GM23248 (cell line): ENCODE measurements around the gene TUBG2. TPM values are rescaled to one million over a fixed set of nuclear protein-coding genes. Genes with fewer than 3 reads are reported as not detected.

Experiments
- DNase-seq: peaks from one replicate; pipeline ENCODE4 v3.0.0-alpha.2; 2015
- H2AFZ ChIP-seq: fragments of 200-600 bp; sonication (generic); 2 replicates; pipeline ENCODE4 v1.6.1; 2016; ENCODE audit warnings: antibody characterized with exemption
- H3F3A ChIP-seq: fragments of 200-600 bp; sonication (generic); 2 replicates; pipeline ENCODE4 v1.6.1; 2016; ENCODE audit warnings: mild to moderate bottlenecking, antibody characterized with exemption, mixed run types; ENCODE audit not compliant: insufficient read depth
- H3K27ac ChIP-seq: fragments of 200-600 bp; sonication (generic); 2 replicates; pipeline ENCODE4 v1.5.1; 2016; ENCODE audit warnings: mild to moderate bottlenecking
- H3K27me3 ChIP-seq: fragments of 200-600 bp; sonication (generic); replicated peaks from 2 replicates; pipeline ENCODE4 v1.6.1; 2016; ENCODE audit warnings: mild to moderate bottlenecking; ENCODE audit not compliant: insufficient read depth
- H3K36me3 ChIP-seq: fragments of 200-600 bp; sonication (generic); 2 replicates; pipeline ENCODE4 v1.6.1; 2016; ENCODE audit warnings: low read depth, mild to moderate bottlenecking
- H3K4me1 ChIP-seq: fragments of 200-600 bp; sonication (generic); 2 replicates; pipeline ENCODE4 v1.6.1; 2016; ENCODE audit warnings: mild to moderate bottlenecking; ENCODE audit not compliant: insufficient read depth
- H3K4me2 ChIP-seq: fragments of 200-600 bp; sonication (generic); one replicate; pipeline ENCODE4 v1.6.1; 2016; ENCODE audit warnings: mild to moderate bottlenecking; ENCODE audit not compliant: unreplicated experiment
- H3K4me3 ChIP-seq: fragments of 200-600 bp; sonication (generic); 2 replicates; pipeline ENCODE4 v1.5.1; 2016; ENCODE audit warnings: mild to moderate bottlenecking
- H3K79me2 ChIP-seq: fragments of 200-600 bp; sonication (generic); 2 replicates; pipeline ENCODE4 v1.6.1; 2016; ENCODE audit warnings: mild to moderate bottlenecking; ENCODE audit not compliant: insufficient read depth
- H3K9ac ChIP-seq: fragments of 200-600 bp; sonication (generic); 2 replicates; pipeline ENCODE4 v1.6.1; 2016; ENCODE audit warnings: mild to moderate bottlenecking
- H3K9me2 ChIP-seq: fragments of 200-600 bp; sonication (generic); 2 replicates; pipeline ENCODE4 v1.6.1; 2016; ENCODE audit warnings: mixed run types, mild to moderate bottlenecking, moderate library complexity; ENCODE audit not compliant: insufficient read depth
- H3K9me3 ChIP-seq: fragments of 200-600 bp; sonication (generic); one replicate; pipeline ENCODE4 v1.6.1; 2017; ENCODE audit warnings: low read depth
- H4K20me1 ChIP-seq: fragments of 200-600 bp; sonication (generic); 2 replicates; pipeline ENCODE4 v1.6.0; 2016; ENCODE audit not compliant: insufficient read depth
- EZH2 ChIP-seq: fragments of 200-600 bp; sonication (generic); IDR thresholded peaks from 2 replicates; pipeline ENCODE4 v1.6.1; 2018; ENCODE audit warnings: antibody characterized with exemption, mild to moderate bottlenecking; ENCODE audit not compliant: insufficient read depth, poor library complexity, severe bottlenecking
- EZH2phosphoT487 ChIP-seq: fragments of 200-600 bp; sonication (generic); IDR thresholded peaks from 2 replicates; pipeline ENCODE4 v1.6.1; 2018; ENCODE audit warnings: antibody characterized with exemption, moderate library complexity, mild to moderate bottlenecking, low read depth; ENCODE audit not compliant: insufficient read depth
- WGBS, 2 experiments: methylation state at CpG; one replicate each; pipeline ENCODE4 v1.1.6; 2015 to 2017; ENCODE audit warnings: low lambda C conversion rate in 2 of 2, low coverage in 1 of 2; ENCODE audit errors: missing lambda C conversion rate in 2 of 2; 5-methylcytosine and 5-hydroxymethylcytosine counted together
- in situ Hi-C: fragments of 300-500 bp; cut with MboI; formaldehyde crosslinking; loops from 2 replicates; pipeline ENCODE4 v1.15.0; 2020
- polyA plus RNA-seq: library from polyadenylated mRNA; unstranded; fragments of >200 nt; fragmentation: Nextera tagmentation; extraction: Ambion mirVana; gene quantifications from 2 replicates; pipeline ENCODE4 v1.2.1, GENCODE V29; 2016
- total RNA-seq: library from RNA; depleted of rRNA; stranded (reverse); fragments of >200 nt; shearing (Covaris generic); gene quantifications from 2 replicates; pipeline ENCODE4 v1.2.3, GENCODE V29; 2014

TUBG2 gene
- total and polyA plus RNA-seq, 2 experiments from 2014 or later, result 14.4 to 30.9 TPM

DNA sequence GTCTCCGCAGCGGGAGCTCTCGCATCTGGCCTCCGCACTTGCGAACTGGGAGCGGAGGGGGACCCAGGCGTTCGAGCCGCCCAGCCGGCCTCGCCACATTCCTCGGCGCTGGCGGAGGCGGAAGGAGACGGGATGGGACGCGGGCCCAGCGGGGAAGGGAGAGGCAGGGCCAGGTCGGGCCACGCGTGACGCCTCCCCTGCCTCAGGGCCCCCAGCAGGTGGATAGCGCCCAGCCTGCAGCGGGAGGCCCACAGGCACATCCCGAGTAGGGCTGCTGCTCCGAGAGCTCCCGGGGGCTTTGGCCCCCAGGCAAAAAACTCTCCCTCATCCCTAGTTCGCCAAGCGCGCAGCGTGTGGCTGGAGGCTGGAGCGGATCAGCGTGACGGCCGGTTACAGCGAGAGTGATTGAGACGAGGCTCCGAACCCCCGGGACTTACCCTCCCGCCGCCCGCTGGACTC, 16.9 kb downstream of the TUBG2 start:
- Histone ChIP-seq H2AFZ (peak overlapping the region; percentile 11; the same call in 1 of the 2 replicates), H3K4me2 (peak overlapping the region; percentile 85), H3F3A (peaks cover 10% of the 10 kb centered on the region; the same call in 1 of the 2 replicates), H3K27me3 (no peaks in the 10 kb centered on the region), H3K9me3 (no peaks in the 10 kb centered on the region), H3K9ac (peak overlapping the region; percentile 79), H3K79me2 (peaks cover 30% of the 10 kb centered on the region), H3K9me2 (no peaks in the 10 kb centered on the region), H4K20me1 (no peaks in the 10 kb centered on the region), H3K36me3 (no peaks in the 10 kb centered on the region), H3K4me1 (peaks cover 34% of the 10 kb centered on the region), H3K4me3 (peak overlapping the region; percentile 87), H3K27ac (peak overlapping the region; percentile 33; the same call in 1 of the 2 replicates)
- 0 to 1% methylated on average over 32 of the region's 43 CpGs for WGBS, 2 experiments
- in situ Hi-C loops, result no loop called here
- peak; percentile 76 for DNase-seq
- TF ChIP-seq EZH2phosphoT487 (no peak), EZH2 (no peak)

- H3K9me3 ChIP-seq, result no peaks in the 10 kb centered on the region
- no peaks in the 10 kb centered on the region for H4K20me1 ChIP-seq
- no peaks in the 10 kb centered on the region for H3K36me3 ChIP-seq
- H3K27me3 ChIP-seq, result no peaks in the 10 kb centered on the region
- in situ Hi-C loops, result no loop called here
- H3K9me2 ChIP-seq, result no peaks in the 10 kb centered on the region
- peak within 1 kb of the TSS; percentile 87 for H3K4me3 ChIP-seq
- peaks cover 12% of the 10 kb centered on the region; the same call in 1 of the 2 replicates for H3F3A ChIP-seq
- H3K9ac ChIP-seq, result peak within 1 kb of the TSS; percentile 79
- H3K4me2 ChIP-seq, result peak within 1 kb of the TSS; percentile 90
- peak within 1 kb of the TSS; percentile 68 for H2AFZ ChIP-seq
- H3K27ac ChIP-seq, result peak within 1 kb of the TSS; percentile 85
- no peak for TF ChIP-seq EZH2phosphoT487
- TF ChIP-seq EZH2, result no peak
- 1% methylated on average over 27 to 51 of the region's 51 CpGs for WGBS, 2 experiments
- peaks cover 33% of the 10 kb centered on the region for H3K79me2 ChIP-seq
- DNase-seq, result no peak
- peaks cover 35% of the 10 kb centered on the region for H3K4me1 ChIP-seq
These were observed 17.4 kb downstream of the TUBG2 start, which contains the start of gene PLEKHH3 for GRCh38 chr17:42676424-42677011. PLEKHH3 (minus strand) TSS chr17:42676994; CDS start chr17:42676563, 431 bp downstream.

GRCh38 chr17:42677012-42677857, 18.2 kb downstream of the TUBG2 start:
- Histone ChIP-seq H3K27ac (peak overlapping the region; percentile 85), H3K9me3 (no peaks in the 10 kb centered on the region), H3F3A (peaks cover 19% of the 10 kb centered on the region), H2AFZ (peak overlapping the region; percentile 68), H3K4me1 (peaks cover 42% of the 10 kb centered on the region), H3K27me3 (no peaks in the 10 kb centered on the region), H3K9ac (peak overlapping the region; percentile 79), H4K20me1 (no peaks in the 10 kb centered on the region), H3K9me2 (no peaks in the 10 kb centered on the region), H3K4me2 (peak overlapping the region; percentile 90), H3K4me3 (peak overlapping the region; percentile 87), H3K36me3 (no peaks in the 10 kb centered on the region), H3K79me2 (peaks cover 36% of the 10 kb centered on the region)
- TF ChIP-seq EZH2phosphoT487, result no peak
- in situ Hi-C loops, result no loop called here
- peak; percentile 100 for DNase-seq
- WGBS, 2 experiments, result 2% methylated on average over 22 to 33 of the region's 33 CpGs

DNA sequence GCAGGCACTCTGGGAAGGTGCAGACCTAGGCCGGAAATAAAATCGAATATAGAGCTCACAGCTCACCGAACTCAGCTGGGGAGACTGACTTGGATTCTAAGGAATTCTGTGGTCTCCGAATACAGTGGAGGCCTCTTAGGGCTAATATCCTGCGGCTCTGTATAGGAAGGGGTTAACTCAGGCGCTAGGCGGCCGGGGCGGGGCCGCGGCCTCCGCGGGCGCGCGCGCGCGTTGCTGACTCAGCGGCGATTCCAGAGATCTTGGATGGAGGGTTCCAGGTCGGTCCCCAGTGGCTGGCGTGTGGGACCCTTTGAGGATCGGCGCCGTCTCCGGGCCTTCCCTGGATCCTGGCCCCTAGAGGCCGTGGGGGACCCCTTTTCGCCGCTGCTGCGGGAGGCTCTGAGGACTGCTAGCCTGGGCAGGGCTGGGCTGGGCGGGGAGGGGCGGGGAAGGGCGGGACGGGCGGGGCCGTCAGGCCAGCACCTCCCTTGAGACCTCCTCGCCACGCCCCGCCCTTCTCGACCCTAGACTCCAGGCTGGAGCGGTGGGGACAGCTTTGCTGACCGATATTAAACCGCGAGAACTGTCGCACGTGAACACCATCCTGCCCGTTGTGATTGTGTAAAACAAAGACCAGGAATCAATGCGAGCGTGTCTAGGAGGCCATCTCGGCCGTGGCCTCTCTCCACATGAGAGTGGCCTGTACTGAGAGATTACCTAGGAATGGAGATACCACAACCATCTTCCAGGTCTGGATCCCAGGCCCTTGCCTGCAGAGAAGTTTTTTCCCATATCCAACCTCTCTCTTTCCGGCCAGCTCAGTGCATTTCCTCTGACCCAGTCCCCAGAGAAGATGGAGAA, 19.1 kb downstream of the TUBG2 start:
- 1 to 2% methylated on average over 43 to 51 of the region's 53 CpGs for WGBS, 2 experiments
- H3K9me2 ChIP-seq, result no peaks in the 10 kb centered on the region
- peaks cover 42% of the 10 kb centered on the region for H3K4me1 ChIP-seq
- H4K20me1 ChIP-seq, result no peaks in the 10 kb centered on the region
- DNase-seq, result peak; percentile 93
- no peaks in the 10 kb centered on the region for H3K36me3 ChIP-seq
- H3K4me3 ChIP-seq, result peak overlapping the region; percentile 72
- no peaks in the 10 kb centered on the region for H3K9me3 ChIP-seq
- H3K9ac ChIP-seq, result peak overlapping the region; percentile 77
- no peak for TF ChIP-seq EZH2
- TF ChIP-seq EZH2phosphoT487, result no peak
- peak overlapping the region; percentile 90 for H3K4me2 ChIP-seq
- H3F3A ChIP-seq, result peaks cover 21% of the 10 kb centered on the region
- H3K79me2 ChIP-seq, result peaks cover 36% of the 10 kb centered on the region
- peak overlapping the region; percentile 85 for H3K27ac ChIP-seq
- in situ Hi-C loops, result no loop called here
- H2AFZ ChIP-seq, result peak overlapping the region; percentile 68
- H3K27me3 ChIP-seq, result no peaks in the 10 kb centered on the region
